Fibroblast of pulmonary artery (primary cell): ENCODE measurements around the gene TMEM94.

Source experiments
- DNase-seq: peaks from one replicate; pipeline ENCODE4 v3.0.0-alpha.2; 2010; ENCODE audit warnings: low read depth
- H3K4me3 ChIP-seq: replicated peaks from 2 replicates; pipeline ENCODE4 v1.5.1; 2011; ENCODE audit warnings: low read depth, mild to moderate bottlenecking, control low read depth, low read length, moderate library complexity
- CTCF ChIP-seq: IDR thresholded peaks from 2 replicates; pipeline ENCODE4 v1.5.1; 2011; ENCODE audit warnings: mild to moderate bottlenecking, control low read depth, low read length, inconsistent platforms; ENCODE audit errors: missing control alignments

Gene TMEM94

GRCh38 chr17:75521951-75522727, 65.7 kb downstream of the TMEM94 start:
- no peak for TF ChIP-seq CTCF
- DNase-seq: peak; percentile 31
- no peak overlapping the region for H3K4me3 ChIP-seq

GRCh38 chr17:75523647-75524046, 67.2 kb downstream of the TMEM94 start:
- no peak for TF ChIP-seq CTCF
- DNase-seq: no peak
- no peak overlapping the region for H3K4me3 ChIP-seq

- DNase-seq: no peak
- no peak overlapping the region for H3K4me3 ChIP-seq
- TF ChIP-seq CTCF: no peak
Measured at GRCh38 chr17:75524269-75524969, 68.0 kb downstream of the TMEM94 start.

GRCh38 chr17:75524970-75525805, 68.8 kb downstream of the TMEM94 start, which contains the start of gene LLGL2:
Gene LLGL2 (plus strand): TSS chr17:75525697. CDS start chr17:75543427, 17,730 bp downstream.
- peak within 1 kb of the TSS; percentile 51 for H3K4me3 ChIP-seq
- DNase-seq: peak; percentile 38
- TF ChIP-seq CTCF: no peak

GRCh38 chr17:75525806-75526554, 69.5 kb downstream of the TMEM94 start:
- no peak for TF ChIP-seq CTCF
- peak overlapping the region; percentile 22 for H3K4me3 ChIP-seq
- DNase-seq: no peak

GRCh38 chr17:75526555-75527270, 70.3 kb downstream of the TMEM94 start:
- no peak overlapping the region for H3K4me3 ChIP-seq
- no peak for TF ChIP-seq CTCF
- DNase-seq: no peak
